CD4-positive, alpha-beta T cell treated with Interleukin-12 subunit alpha and Interleukin-12 subunit beta, for 1 hour (primary cell): ENCODE measurements around the gene PDZRN3.

Source experiments
- DNase-seq: peaks from one replicate; pipeline ENCODE4 v3.0.0-alpha.2; 2020

Gene PDZRN3

GRCh38 chr3:73448041-73448440 is 176.7 kb downstream of the PDZRN3 start:
- no peak for DNase-seq

DNA sequence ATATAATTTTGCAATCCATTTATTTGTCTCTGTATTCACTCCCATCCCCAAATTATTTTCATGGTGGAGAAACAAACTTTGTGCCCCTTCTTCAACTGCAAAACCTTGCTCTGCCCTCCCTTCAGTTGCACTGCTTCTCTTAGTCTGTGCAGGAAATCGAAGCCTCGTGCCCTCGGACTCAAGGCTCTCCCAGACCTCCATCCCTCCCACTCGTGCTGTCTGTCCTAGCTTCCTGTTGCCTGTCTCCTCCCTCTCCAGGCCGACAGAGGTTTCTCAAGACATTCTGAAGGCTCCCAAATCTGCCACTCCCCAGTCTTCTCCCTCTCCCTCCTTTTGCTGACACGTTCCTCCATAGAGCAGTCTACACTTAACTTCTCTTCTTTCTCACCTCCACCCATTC is 177.6 kb downstream of the PDZRN3 start:
- no peak for DNase-seq

GRCh38 chr3:73446467-73447110 is 178.2 kb downstream of the PDZRN3 start:
- no peak for DNase-seq

DNA sequence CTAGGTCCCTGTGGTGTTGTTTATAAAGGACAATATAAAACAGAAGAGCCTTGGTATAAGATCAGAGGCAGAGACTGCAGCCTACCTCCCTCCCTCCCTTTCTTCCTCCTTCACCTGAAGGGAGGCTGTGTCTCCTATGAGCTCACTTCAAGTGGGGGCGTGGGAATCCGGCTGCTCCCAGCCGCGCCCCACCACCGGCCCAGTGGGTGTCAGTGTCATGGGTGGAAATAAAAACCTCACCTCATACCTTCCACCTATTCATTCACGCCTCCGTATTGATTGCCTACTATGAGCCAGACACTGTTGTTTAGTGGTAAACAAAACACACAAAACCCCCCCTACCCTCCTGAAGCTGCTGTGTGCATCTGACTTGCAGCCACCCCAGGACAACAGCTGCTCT is 181.9 kb downstream of the PDZRN3 start:
- DNase-seq = no peak

GRCh38 chr3:73442152-73442551 is 182.6 kb downstream of the PDZRN3 start:
- no peak for DNase-seq

DNA sequence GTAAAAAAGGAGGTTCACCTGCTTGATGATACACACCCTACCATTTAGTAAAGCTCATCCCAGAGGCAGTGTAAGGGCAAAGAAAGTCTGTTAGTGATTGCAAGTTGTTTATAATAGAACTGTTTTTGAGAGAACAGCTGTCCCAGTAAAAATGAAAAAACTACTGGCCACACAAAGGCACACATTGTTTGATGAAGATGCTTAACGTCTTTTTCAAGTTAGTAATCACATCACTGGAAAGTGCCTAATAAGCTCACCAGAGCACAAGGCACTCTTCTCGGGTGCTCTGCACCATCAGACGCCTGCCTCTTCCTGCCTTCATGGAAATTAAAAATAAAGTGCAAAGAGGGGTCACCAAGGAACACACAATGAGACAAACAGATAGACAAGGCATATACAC is 186.9 kb downstream of the PDZRN3 start:
- no peak for DNase-seq

- no peak for DNase-seq
Measured at GRCh38 chr3:73435055-73435454, 189.7 kb downstream of the PDZRN3 start.

DNA sequence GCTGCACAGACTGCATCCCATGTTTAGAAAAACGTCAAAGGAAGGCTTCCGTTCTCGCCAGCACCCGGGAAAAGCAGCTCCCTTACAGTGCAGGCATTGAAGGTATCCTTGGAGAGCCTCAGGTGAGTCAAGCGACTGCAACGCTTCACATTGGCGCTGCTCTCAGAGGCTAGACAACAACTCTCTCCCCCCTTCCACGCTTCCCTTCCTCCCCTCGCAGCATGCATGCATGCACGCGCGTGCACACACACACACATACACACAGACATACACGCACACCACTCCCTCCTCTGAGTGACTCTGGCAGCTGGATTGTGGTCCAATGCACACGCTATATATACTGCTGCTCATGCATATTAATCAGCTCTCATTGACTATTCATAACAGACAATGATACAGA is 191.1 kb downstream of the PDZRN3 start:
- no peak for DNase-seq

DNA sequence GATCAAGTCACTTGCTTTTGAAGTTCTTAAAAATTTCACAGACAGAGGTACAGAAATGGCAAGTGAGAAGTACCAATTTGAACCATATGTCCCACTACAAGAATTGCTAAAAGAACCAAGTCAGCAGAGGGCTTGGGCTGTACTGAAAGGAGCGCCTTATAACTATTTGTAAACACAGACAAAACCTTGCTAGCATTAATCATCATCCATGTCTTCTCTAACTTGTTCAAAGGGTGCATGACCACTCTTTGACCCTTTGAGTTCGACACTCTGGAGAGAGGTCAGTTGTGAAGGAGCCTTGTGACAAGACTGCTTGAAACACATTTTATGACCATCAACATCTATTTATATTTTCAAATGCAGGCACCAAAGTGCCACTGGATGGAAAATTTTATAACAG is 191.7 kb downstream of the PDZRN3 start:
- no peak for DNase-seq

GRCh38 chr3:73432706-73433032 is 192.1 kb downstream of the PDZRN3 start:
- no peak for DNase-seq

DNA sequence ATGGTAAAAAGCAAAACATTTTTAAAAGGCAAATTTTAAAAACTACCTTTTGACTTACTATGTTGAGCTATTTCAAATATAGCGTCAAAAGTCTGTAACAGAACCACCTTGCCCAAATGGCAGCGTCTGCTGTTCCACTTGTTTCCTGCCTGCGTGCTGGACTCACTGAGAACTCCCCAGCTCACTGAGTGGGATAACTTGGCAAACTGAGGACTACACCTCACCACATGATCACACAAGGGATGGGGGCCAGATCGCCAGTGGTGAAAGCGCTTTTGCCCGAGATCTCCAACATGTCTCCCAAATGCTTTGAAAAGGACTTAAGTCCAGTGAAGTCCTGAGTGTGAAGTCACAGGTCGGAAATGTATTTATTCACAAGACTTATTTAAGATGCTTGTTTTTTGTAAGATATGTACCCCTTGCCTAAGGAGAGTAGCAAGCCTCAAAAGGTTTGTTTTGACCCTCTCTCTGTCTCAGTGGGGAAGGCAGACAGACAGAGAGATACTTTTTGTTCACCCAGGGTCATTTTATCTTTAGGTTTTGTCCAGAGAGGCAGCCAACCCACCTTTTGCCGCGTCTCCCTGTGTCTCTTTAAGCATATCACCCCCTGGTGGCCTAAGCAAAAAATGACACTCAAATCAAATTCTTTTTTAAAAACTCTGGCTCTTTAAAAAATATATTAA is 192.6 kb downstream of the PDZRN3 start:
- no peak for DNase-seq

- DNase-seq = no peak
Measured at GRCh38 chr3:73431183-73431900, 193.4 kb downstream of the PDZRN3 start.

GRCh38 chr3:73427048-73427706 is 197.6 kb downstream of the PDZRN3 start:
- no peak for DNase-seq

GRCh38 chr3:73426606-73427005 is 198.1 kb downstream of the PDZRN3 start:
- DNase-seq = no peak

DNA sequence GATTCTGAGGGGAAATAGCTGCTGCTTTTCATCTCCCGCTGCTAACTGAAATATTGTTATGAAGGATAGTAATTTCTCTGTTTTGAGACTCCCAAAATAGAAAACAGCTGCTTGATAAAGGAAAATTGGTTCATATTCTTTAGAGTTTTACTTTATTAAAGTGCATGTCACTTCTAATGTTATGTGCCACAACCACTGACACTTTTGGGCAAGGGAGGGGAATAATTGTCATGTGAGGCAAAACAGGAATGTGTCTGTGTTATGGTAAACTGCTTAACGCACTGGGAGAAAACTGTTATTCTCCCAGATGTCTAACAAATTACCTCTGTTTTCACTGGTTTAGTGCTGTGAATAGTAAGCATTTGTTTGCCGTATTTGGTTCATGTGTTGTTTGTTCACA is 201.6 kb downstream of the PDZRN3 start:
- DNase-seq = no peak

- no peak for DNase-seq
Measured at GRCh38 chr3:73422571-73422970, 202.2 kb downstream of the PDZRN3 start.

- DNase-seq = no peak
Measured at GRCh38 chr3:73419942-73420341, 204.8 kb downstream of the PDZRN3 start.

GRCh38 chr3:73419179-73419803 is 205.4 kb downstream of the PDZRN3 start:
- DNase-seq = no peak

- DNase-seq = no peak
Measured at GRCh38 chr3:73418681-73419080, 206.1 kb downstream of the PDZRN3 start.

DNA sequence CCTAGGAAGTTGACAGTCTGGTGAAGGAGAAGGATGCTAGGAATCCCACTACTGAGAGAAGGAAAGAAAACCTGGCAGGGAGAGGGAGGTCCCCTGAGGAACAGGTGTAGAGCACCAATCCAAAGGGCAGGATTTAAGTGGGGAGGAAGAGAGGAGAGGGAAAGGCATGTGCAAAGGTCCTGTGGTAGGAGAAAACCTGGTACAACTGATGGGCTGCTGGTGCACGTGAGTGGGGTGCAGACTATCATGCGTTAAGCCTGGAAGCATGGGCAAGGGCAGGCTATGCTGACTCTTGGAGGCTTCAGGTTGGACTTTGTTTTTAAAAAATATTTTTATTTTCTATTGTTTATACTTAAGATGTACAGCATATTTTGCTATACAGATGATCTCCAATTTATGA is 209.6 kb downstream of the PDZRN3 start:
- no peak for DNase-seq

DNA sequence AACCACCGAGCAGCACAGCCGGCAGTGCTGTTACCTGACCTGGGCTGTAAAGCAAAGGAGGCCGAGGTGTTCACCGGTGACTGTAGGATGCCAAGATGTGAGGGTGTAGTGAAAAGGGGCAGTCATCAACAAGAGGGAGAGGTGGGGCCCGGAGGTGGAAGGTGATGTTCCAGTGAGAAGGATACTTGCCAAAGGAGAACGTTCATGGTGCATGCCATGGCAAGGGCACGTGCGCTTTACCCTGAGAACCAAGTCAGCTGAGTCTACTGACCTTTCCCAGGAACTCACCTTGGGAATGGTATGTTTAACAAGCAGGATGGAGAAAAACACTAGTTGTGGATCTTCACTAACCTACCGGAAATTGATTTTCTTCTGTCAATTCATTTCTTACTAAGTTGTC is 211.1 kb downstream of the PDZRN3 start:
- DNase-seq = no peak

GRCh38 chr3:73411993-73412392 is 212.7 kb downstream of the PDZRN3 start:
- no peak for DNase-seq

GRCh38 chr3:73411545-73411944 is 213.2 kb downstream of the PDZRN3 start:
- DNase-seq = no peak
